ENCODE measurements around the gene ZNF578.
"Not testable (repeated sequence)": the region's sequence is repeated elsewhere in the genome, so short reads cannot be mapped to it uniquely, and the experiment has no call there.

ZNF578 gene

GRCh38 chr19:52484111-52484743, 30.9 kb downstream of the ZNF578 start:
- H3K4me1 ChIP-seq (ENCODE audit: insufficient read depth, low read length); H3K36me3 ChIP-seq (ENCODE audit: insufficient read depth, low read length); H3K27ac ChIP-seq (ENCODE audit: low read depth, low read length); H3K4me3 ChIP-seq (ENCODE audit: low read depth in 1 of 2, low read length in 2 of 2); H3K9ac ChIP-seq (ENCODE audit: low read length); H3K27me3 ChIP-seq (ENCODE audit: control insufficient read depth in 1 of 2, insufficient read depth in 2 of 2, low read length in 2 of 2): not testable (repeated sequence)
- H3K9me3 ChIP-seq (ENCODE audit: low read length): peaks cover 20% of the 10 kb centered on the region

GRCh38 chr19:52485064-52485463, 31.7 kb downstream of the ZNF578 start:
- not testable (repeated sequence) for H3K27me3 ChIP-seq (ENCODE audit: control insufficient read depth in 1 of 2, insufficient read depth in 2 of 2, low read length in 2 of 2); H3K27ac ChIP-seq (ENCODE audit: low read depth, low read length); H3K36me3 ChIP-seq (ENCODE audit: insufficient read depth, low read length); H3K4me3 ChIP-seq (ENCODE audit: low read depth in 1 of 2, low read length in 2 of 2); H3K4me1 ChIP-seq (ENCODE audit: insufficient read depth, low read length); H3K9ac ChIP-seq (ENCODE audit: low read length)
- H3K9me3 ChIP-seq (ENCODE audit: low read length): peaks cover 16% of the 10 kb centered on the region

DNA sequence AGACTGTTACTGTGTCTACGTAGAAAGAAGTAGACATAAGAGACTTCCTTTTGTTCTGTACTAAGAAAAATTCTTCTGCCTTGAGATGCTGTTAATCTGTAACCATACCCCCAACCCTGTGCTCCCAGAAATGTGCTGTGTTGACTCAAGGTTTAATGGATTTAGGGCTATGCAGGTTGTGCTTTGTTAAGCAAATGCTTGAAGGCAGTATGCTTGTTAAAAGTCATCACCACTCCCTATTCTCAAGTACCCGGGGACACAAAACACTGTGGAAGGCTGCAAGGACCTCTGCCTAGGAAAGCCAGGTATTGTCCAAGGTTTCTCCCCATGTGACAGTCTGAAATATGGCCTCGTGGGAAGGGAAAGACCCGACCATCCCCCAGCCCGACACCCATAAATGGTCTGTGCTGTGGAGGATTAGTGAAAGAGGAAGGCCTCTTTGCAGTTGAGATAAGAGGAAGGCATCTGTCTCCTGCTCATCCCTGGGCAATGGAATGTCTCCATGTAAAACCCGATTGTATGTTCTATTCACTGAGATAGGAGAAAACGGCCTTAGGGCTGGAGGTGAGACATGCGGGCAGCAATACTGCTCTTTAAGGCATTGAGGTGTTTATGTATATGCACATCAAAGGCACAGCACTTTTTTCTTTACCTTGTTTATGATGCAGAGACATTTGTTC, 32.3 kb downstream of the ZNF578 start:
- not testable (repeated sequence) for H3K9me3 ChIP-seq (ENCODE audit: low read length); H3K27ac ChIP-seq (ENCODE audit: low read depth, low read length); H3K9ac ChIP-seq (ENCODE audit: low read length); H3K4me3 ChIP-seq (ENCODE audit: low read depth in 1 of 2, low read length in 2 of 2); H3K36me3 ChIP-seq (ENCODE audit: insufficient read depth, low read length); H3K27me3 ChIP-seq (ENCODE audit: control insufficient read depth in 1 of 2, insufficient read depth in 2 of 2, low read length in 2 of 2); H3K4me1 ChIP-seq (ENCODE audit: insufficient read depth, low read length)

GRCh38 chr19:52492201-52492993, 39.0 kb downstream of the ZNF578 start:
- H3K27ac ChIP-seq (ENCODE audit: low read depth, low read length): no peak overlapping the region
- no peaks in the 10 kb centered on the region for H3K9me3 ChIP-seq (ENCODE audit: low read length)
- H3K9ac ChIP-seq (ENCODE audit: low read length): no peak overlapping the region
- no peaks in the 10 kb centered on the region for H3K27me3 ChIP-seq (ENCODE audit: control insufficient read depth in 1 of 2, insufficient read depth in 2 of 2, low read length in 2 of 2)
- no peaks in the 10 kb centered on the region for H3K36me3 ChIP-seq (ENCODE audit: insufficient read depth, low read length)
- H3K4me1 ChIP-seq (ENCODE audit: insufficient read depth, low read length): no peaks in the 10 kb centered on the region
- H3K4me3 ChIP-seq (ENCODE audit: low read depth in 1 of 2, low read length in 2 of 2): no peak overlapping the region

DNA sequence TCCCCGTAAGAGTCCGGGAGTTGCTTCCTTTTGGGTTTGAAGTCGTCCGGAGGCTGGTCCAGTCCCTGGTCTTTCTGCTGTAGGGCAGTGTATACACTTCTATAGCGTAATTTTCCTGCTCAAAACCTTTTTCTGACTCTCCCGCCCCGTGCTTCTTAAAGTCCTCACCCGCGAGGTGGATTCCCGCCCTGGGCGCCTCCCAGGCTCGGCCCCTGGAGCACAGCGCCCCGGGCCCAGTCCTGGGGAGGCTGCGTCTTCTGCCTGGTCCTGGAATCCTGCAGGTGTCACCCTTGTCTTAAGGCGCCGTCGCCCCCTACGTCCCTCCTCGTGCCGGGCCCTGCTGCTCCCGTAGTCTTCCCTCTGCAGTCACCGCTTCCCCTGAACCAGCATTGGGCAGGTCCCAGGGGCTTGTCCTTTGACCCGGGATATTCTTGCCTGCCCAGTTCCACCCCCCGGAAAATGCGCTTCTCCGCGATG, 39.7 kb downstream of the ZNF578 start:
- Histone ChIP-seq H3K4me3 (ENCODE audit: low read depth in 1 of 2, low read length in 2 of 2) (no peak overlapping the region), H3K9me3 (ENCODE audit: low read length) (no peaks in the 10 kb centered on the region), H3K36me3 (ENCODE audit: insufficient read depth, low read length) (no peaks in the 10 kb centered on the region)

GRCh38 chr19:52494518-52494917, 41.2 kb downstream of the ZNF578 start:
- H3K4me1 ChIP-seq (ENCODE audit: insufficient read depth, low read length): no peaks in the 10 kb centered on the region
- no peaks in the 10 kb centered on the region for H3K9me3 ChIP-seq (ENCODE audit: low read length)
- H3K36me3 ChIP-seq (ENCODE audit: insufficient read depth, low read length): no peaks in the 10 kb centered on the region
- H3K9ac ChIP-seq (ENCODE audit: low read length): no peak overlapping the region
- H3K27me3 ChIP-seq (ENCODE audit: control insufficient read depth in 1 of 2, insufficient read depth in 2 of 2, low read length in 2 of 2): no peaks in the 10 kb centered on the region
- H3K27ac ChIP-seq (ENCODE audit: low read depth, low read length): no peak overlapping the region
- H3K4me3 ChIP-seq (ENCODE audit: low read depth in 1 of 2, low read length in 2 of 2): no peak overlapping the region

More for the DNA sequence above, 39.7 kb downstream of the ZNF578 start:
- no peak overlapping the region for H3K27ac ChIP-seq (ENCODE audit: low read depth, low read length)
- H3K4me1 ChIP-seq (ENCODE audit: insufficient read depth, low read length): no peaks in the 10 kb centered on the region
- no peak overlapping the region for H3K9ac ChIP-seq (ENCODE audit: low read length)
- H3K27me3 ChIP-seq (ENCODE audit: control insufficient read depth in 1 of 2, insufficient read depth in 2 of 2, low read length in 2 of 2): no peaks in the 10 kb centered on the region

DNA sequence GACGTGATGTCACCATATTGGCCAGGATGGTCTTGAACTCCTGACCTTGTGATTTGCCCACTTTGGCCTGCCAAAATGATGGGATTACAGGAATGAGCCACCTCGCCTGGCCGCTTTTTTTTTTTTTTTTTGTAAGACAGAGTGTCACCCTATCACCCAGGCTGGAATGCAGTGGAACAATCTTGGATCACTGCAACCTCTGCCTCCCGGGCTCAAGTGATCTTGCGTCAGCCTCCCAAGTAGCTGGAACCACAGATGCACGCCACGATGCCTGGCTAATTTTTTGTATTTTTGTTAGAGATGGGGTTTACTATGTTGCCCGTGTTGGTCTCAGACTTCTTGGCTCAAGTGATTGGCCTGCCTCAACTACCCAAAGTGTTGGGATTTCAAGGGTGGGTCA, 45.2 kb downstream of the ZNF578 start:
- Histone ChIP-seq H3K9me3 (ENCODE audit: low read length) (no peaks in the 10 kb centered on the region), H3K27ac (ENCODE audit: low read depth, low read length) (no peak overlapping the region), H3K36me3 (ENCODE audit: insufficient read depth, low read length) (no peaks in the 10 kb centered on the region), H3K4me1 (ENCODE audit: insufficient read depth, low read length) (no peaks in the 10 kb centered on the region), H3K27me3 (ENCODE audit: control insufficient read depth in 1 of 2, insufficient read depth in 2 of 2, low read length in 2 of 2) (no peaks in the 10 kb centered on the region), H3K4me3 (ENCODE audit: low read depth in 1 of 2, low read length in 2 of 2) (no peak overlapping the region), H3K9ac (ENCODE audit: low read length) (no peak overlapping the region)

DNA sequence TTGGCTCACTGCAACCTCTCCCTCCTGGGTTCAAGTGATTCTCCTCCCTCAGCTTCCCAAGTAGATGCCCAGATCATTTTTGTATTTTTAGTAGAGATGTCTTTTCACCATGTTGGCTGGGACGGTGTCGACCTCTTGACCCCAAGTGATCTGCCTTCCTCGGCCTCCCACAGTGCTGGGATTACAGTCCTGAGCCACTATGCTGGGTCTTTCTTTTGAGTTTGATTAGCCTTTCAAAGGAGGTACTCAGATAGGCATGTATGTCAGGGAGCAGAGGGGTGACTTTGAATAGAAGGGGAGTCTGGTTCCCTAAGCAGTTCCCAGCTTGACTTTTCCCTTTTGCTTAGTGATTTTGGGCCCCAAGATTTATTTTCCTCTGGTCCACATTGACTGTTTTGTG, 47.1 kb downstream of the ZNF578 start:
- H3K27me3 ChIP-seq (ENCODE audit: control insufficient read depth in 1 of 2, insufficient read depth in 2 of 2, low read length in 2 of 2); H3K36me3 ChIP-seq (ENCODE audit: insufficient read depth, low read length); H3K27ac ChIP-seq (ENCODE audit: low read depth, low read length); H3K4me3 ChIP-seq (ENCODE audit: low read depth in 1 of 2, low read length in 2 of 2); H3K9ac ChIP-seq (ENCODE audit: low read length); H3K9me3 ChIP-seq (ENCODE audit: low read length); H3K4me1 ChIP-seq (ENCODE audit: insufficient read depth, low read length): not testable (repeated sequence)

DNA sequence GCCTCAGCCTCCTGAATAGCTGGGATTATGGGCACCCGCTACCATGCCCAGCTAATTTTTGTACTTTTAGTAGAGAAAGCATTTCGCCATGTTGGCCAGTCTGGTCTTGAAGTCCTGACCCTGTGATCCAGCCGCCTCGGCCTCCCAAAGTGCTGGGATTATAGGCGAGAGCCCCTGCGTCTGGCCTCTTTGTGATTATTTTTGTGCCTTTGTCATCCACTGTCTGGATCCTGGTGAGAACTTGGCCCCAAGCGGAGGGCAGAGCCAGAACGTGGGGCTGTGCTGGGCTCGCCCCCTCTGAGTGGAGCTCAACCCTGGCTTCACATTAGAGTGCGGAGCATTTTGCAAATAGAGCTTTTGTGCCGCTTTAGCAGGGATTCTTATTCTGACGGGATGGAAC, 47.6 kb downstream of the ZNF578 start:
- not testable (repeated sequence) for H3K4me1 ChIP-seq (ENCODE audit: insufficient read depth, low read length); H3K9ac ChIP-seq (ENCODE audit: low read length); H3K36me3 ChIP-seq (ENCODE audit: insufficient read depth, low read length); H3K27me3 ChIP-seq (ENCODE audit: control insufficient read depth in 1 of 2, insufficient read depth in 2 of 2, low read length in 2 of 2); H3K4me3 ChIP-seq (ENCODE audit: low read depth in 1 of 2, low read length in 2 of 2); H3K27ac ChIP-seq (ENCODE audit: low read depth, low read length); H3K9me3 ChIP-seq (ENCODE audit: low read length)

GRCh38 chr19:52507266-52507665, 53.9 kb downstream of the ZNF578 start:
- Histone ChIP-seq H3K9me3 (ENCODE audit: low read length) (no peaks in the 10 kb centered on the region), H3K9ac (ENCODE audit: low read length) (no peak overlapping the region), H3K36me3 (ENCODE audit: insufficient read depth, low read length) (no peaks in the 10 kb centered on the region), H3K4me3 (ENCODE audit: low read depth in 1 of 2, low read length in 2 of 2) (no peak overlapping the region), H3K27ac (ENCODE audit: low read depth, low read length) (no peak overlapping the region), H3K27me3 (ENCODE audit: control insufficient read depth in 1 of 2, insufficient read depth in 2 of 2, low read length in 2 of 2) (no peaks in the 10 kb centered on the region), H3K4me1 (ENCODE audit: insufficient read depth, low read length) (no peaks in the 10 kb centered on the region)

DNA sequence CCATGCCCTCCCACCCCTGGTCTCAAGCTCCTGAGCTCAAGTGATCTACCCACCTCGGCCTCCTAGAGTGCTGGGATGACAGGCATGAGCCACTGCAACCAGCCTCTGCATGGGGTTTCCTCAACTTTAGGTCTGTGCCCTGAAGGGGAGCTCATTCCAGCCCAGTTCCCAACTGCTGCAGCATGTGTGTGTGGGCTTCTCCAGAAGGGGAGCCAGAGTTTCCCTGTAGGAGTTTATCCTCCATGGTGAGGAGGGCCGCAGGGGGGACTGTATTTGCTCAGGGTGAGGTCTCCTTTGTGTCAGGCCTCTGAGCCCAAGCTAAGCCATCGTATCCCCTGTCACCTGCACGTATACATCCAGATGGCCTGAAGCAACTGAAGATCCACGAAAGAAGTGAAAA, 62.8 kb downstream of the ZNF578 start:
- Histone ChIP-seq H3K36me3 (ENCODE audit: insufficient read depth, low read length) (no peaks in the 10 kb centered on the region), H3K27me3 (ENCODE audit: control insufficient read depth in 1 of 2, insufficient read depth in 2 of 2, low read length in 2 of 2) (no peaks in the 10 kb centered on the region), H3K4me1 (ENCODE audit: insufficient read depth, low read length) (no peaks in the 10 kb centered on the region), H3K9ac (ENCODE audit: low read length) (no peak overlapping the region), H3K27ac (ENCODE audit: low read depth, low read length) (no peak overlapping the region), H3K9me3 (ENCODE audit: low read length) (no peaks in the 10 kb centered on the region), H3K4me3 (ENCODE audit: low read depth in 1 of 2, low read length in 2 of 2) (no peak overlapping the region)

Data from muscle layer of colon (tissue), 2 donors.